ENCODE measurements around the gene NRF1.

The NRF1 gene

GRCh38 chr7:129740574-129741410, 129.3 kb downstream of the NRF1 start:
- DNase-seq, result no peak

- no peak for DNase-seq
Observed at GRCh38 chr7:129741743-129742213, 130.3 kb downstream of the NRF1 start.

- no peak for DNase-seq
Observed at GRCh38 chr7:129742256-129742655, 130.7 kb downstream of the NRF1 start.

GRCh38 chr7:129746857-129747529, 135.5 kb downstream of the NRF1 start:
- no peak for DNase-seq

- DNase-seq, result no peak
Observed at GRCh38 chr7:129748356-129749109, 137.0 kb downstream of the NRF1 start.

- DNase-seq, result no peak
Observed at GRCh38 chr7:129750091-129750490, 138.6 kb downstream of the NRF1 start.

- DNase-seq, result no peak
Observed at GRCh38 chr7:129750501-129750900, 139.0 kb downstream of the NRF1 start.

- no peak for DNase-seq
Observed at GRCh38 chr7:129751916-129752315, 140.4 kb downstream of the NRF1 start.

GRCh38 chr7:129752760-129753159, 141.2 kb downstream of the NRF1 start:
- DNase-seq, result no peak

GRCh38 chr7:129754406-129754805, 142.9 kb downstream of the NRF1 start:
- DNase-seq, result no peak

- DNase-seq, result no peak
Observed at GRCh38 chr7:129757991-129758390, 146.5 kb downstream of the NRF1 start.

- DNase-seq, result no peak
Observed at GRCh38 chr7:129762387-129762969, 151.0 kb downstream of the NRF1 start.

GRCh38 chr7:129764247-129765084, 152.9 kb downstream of the NRF1 start:
- DNase-seq, result no peak

GRCh38 chr7:129765352-129765751, 153.8 kb downstream of the NRF1 start:
- DNase-seq, result no peak

GRCh38 chr7:129767120-129768015, 155.8 kb downstream of the NRF1 start:
- no peak for DNase-seq

- no peak for DNase-seq
Observed at GRCh38 chr7:129768614-129769399, 157.3 kb downstream of the NRF1 start.

GRCh38 chr7:129769400-129769774, 157.9 kb downstream of the NRF1 start:
- DNase-seq, result no peak

GRCh38 chr7:129769866-129770808, 158.6 kb downstream of the NRF1 start:
- no peak for DNase-seq

Data from effector CD4-positive, alpha-beta T cell (primary cell).